Mucosa of stomach (tissue), 1 donor: ENCODE data around the gene FAM53B.

Source experiments
- H3K27me3 ChIP-seq: one replicate; pipeline ENCODE4 v1.7.0; 2013; ENCODE audit warnings: mild to moderate bottlenecking, low read length; ENCODE audit not compliant: control insufficient read depth, insufficient read depth
- H3K36me3 ChIP-seq: one replicate; pipeline ENCODE4 v1.7.0; 2013; ENCODE audit warnings: low read length; ENCODE audit not compliant: control insufficient read depth, insufficient read depth
- H3K4me1 ChIP-seq: one replicate; pipeline ENCODE4 v1.7.0; 2013; ENCODE audit warnings: mild to moderate bottlenecking, low read length; ENCODE audit not compliant: control insufficient read depth, insufficient read depth
- H3K4me3 ChIP-seq: one replicate; pipeline ENCODE4 v1.7.0; 2013; ENCODE audit warnings: low read length
- H3K9ac ChIP-seq: one replicate; pipeline ENCODE4 v1.7.0; 2013; ENCODE audit warnings: mild to moderate bottlenecking, low read length, moderate library complexity
- H3K9me3 ChIP-seq: one replicate; pipeline ENCODE4 v1.7.0; 2013; ENCODE audit warnings: mild to moderate bottlenecking, low read length, moderate library complexity; ENCODE audit not compliant: control insufficient read depth
- donor health status: Pancreatic carcinoma.

FAM53B gene

DNA sequence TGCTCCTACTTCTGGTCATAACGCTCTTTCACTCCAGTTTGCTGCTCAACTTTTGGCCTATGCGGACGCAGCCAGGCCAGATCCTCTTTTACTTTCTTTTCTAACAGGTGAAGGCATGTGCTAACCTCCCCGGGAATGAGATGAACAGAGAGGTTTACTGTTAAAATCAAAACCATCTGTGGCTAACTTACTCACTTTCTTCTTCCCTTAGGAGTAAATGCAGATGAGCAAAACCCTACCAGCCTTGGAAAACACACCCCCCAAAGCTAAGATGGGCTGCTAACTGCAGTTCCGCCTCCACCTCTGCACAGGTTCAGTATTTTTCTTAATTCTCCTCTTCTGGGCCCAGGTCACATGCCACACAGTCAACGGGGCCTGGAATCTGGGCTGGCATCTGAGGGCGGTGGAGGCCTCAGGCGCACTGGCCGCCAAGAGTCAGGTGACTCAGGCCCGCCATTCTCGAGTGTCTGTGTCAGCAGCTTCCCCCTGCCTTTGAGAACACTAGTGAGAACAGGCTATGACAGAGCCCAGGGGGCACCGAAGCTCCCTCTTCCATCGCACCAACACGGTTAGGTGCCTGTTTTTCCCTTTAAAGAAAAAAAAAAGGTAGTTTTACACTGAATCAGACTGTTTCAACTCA, 11.1 kb downstream of the FAM53B start:
- Histone ChIP-seq H3K9me3 (no peaks in the 10 kb centered on the region), H3K4me1 (peaks cover 55% of the 10 kb centered on the region), H3K4me3 (no peak overlapping the region), H3K36me3 (no peaks in the 10 kb centered on the region), H3K27me3 (no peaks in the 10 kb centered on the region), H3K9ac (no peak overlapping the region)

DNA sequence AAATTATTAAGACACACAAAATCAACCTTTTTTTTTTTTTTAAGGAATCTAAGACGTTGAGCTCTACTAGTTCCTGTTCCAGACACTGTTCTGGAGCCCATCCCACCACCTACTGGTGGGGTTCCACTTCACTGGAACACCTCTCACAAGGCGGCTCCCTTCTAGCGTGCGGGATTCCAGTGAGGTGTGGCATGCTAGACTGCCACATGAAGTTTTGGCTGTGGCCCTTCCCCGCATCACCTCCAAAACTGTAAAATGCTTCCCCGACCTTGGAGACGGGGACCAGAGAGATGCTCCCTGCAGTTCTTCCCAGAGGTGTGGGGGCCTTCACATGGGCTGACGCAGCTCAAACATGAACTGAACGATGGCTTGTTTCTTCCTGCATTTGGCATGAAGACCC, 12.6 kb downstream of the FAM53B start:
- H3K9ac ChIP-seq = no peak overlapping the region
- H3K27me3 ChIP-seq = no peaks in the 10 kb centered on the region
- H3K36me3 ChIP-seq = no peaks in the 10 kb centered on the region
- peaks cover 48% of the 10 kb centered on the region for H3K4me1 ChIP-seq
- no peaks in the 10 kb centered on the region for H3K9me3 ChIP-seq
- no peak overlapping the region for H3K4me3 ChIP-seq

DNA sequence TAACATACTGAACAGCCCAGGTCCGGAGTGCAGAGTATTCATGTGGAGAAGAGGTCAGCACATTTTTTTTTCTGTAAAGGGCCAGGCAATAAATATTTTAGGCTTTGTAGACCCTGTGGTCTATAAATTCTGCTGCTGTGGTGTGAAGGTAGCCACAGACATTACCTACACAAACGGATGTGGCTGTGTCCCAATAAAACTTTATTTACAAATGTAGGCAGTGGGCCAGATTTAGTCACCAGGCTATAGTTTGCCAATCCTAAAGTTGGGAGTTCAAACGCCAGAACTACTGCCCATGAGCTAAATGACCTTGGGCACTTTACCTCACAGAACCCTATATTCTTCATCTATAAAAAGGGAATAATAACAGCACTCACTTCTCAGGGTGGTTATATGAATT, 13.4 kb downstream of the FAM53B start:
- no peaks in the 10 kb centered on the region for H3K36me3 ChIP-seq
- no peak overlapping the region for H3K4me3 ChIP-seq
- no peaks in the 10 kb centered on the region for H3K27me3 ChIP-seq
- H3K9ac ChIP-seq = no peak overlapping the region
- H3K4me1 ChIP-seq = peaks cover 41% of the 10 kb centered on the region
- no peaks in the 10 kb centered on the region for H3K9me3 ChIP-seq

DNA sequence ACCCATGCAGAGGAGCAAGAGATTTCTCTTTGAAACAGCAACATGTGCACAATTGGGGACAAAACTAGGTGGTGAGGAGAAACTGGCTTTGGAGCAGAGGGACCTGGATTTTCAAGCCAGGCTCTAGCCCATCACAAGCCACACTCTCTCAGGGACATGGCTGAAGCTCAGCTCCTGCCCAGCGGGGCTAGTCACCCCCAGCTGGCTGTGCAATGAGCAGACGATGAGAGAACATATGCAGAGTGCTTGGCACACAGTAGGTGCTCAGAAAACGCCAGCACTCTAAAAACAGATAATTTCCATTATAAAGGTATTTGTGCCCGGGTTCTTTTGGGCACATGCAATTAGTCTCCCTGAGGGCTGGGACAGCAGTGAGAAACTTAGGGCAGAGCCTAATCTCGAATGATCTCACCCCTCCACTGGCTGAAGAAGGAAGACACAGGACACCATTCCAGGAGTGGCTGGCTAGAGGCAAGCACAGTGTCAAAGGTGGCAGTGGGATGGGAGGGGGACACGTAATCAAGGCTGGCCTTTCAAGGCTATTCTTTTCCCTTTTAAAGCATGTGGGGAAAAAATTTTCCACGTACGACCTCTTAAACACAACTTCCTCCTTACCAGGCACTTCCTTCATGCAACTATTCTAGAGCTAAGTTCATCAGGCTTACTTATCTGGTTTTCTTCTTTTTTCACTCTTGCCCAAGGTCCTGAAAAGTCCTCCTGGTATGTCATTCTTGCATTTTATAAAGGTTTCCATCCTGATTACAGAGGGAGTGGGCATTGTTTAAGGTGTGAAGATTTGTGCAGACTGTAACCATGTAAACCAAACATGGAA, 15.1 kb downstream of the FAM53B start:
- no peak overlapping the region for H3K4me3 ChIP-seq
- H3K27me3 ChIP-seq = no peaks in the 10 kb centered on the region
- H3K9ac ChIP-seq = no peak overlapping the region
- peaks cover 48% of the 10 kb centered on the region for H3K4me1 ChIP-seq
- H3K36me3 ChIP-seq = no peaks in the 10 kb centered on the region
- no peaks in the 10 kb centered on the region for H3K9me3 ChIP-seq

DNA sequence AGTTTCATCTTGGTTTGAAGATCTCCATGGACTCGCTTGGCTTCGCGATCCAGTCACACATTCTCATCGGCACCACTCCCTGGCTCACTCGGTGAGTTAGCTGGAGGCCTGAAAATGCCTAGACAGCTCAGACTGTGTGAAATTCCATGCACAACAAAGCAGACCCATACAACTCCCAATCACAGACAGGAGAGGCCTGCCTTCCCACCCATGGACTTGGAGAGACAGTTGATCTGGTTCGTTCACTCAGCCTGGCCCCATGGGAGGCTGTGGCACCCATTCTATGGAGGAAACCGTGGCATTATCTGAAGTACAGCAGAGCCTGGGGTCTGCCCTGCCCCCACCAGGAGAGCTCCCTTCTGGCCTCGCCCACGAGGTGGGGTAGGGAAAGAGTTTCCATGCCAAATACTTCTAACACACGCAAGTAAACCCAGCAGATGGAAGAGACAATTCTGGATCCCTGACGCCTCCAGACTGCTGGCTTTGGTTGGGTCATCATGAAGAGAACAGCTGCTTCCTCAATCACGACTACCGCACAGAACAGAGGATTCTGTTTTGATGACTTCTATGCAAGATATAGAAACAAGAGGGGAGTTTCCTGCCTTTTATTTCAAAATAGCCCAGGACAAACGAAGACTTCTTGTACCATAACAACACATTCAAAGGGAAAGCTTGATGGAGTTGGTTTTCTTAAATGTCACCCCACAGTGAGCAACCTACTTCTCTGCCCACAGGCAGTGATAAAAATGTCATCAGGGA, 15.9 kb downstream of the FAM53B start:
- Histone ChIP-seq H3K4me3 (no peak overlapping the region), H3K36me3 (no peaks in the 10 kb centered on the region), H3K9me3 (no peaks in the 10 kb centered on the region), H3K27me3 (no peaks in the 10 kb centered on the region), H3K9ac (no peak overlapping the region), H3K4me1 (peaks cover 49% of the 10 kb centered on the region)

DNA sequence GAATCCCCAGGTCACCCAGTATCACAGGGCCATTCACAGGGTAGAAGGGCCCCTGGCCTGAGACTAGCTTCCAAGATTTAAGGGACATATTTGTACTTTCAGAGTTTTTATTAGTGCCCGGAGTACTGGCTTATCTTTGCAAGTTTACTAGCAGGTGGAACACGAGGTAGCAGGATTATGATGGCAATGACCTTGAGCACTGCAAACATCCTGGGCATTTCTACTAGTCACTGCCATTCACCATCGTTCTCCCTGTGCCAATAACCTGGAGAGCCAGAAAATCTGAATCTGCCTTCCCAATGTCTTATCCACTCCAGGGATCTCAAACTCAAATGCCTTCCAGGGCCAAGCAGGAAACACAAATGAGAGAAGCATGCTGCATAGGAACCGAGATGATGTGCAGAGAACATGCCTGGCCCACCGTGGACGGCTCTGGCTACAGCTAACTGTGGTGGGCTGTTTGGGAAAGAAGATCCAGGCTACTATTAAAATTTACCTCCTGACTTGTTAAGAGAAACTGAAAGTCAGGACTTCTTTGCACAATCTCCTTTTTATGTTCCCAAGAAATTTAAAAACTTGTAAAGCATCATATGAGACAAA, 16.7 kb downstream of the FAM53B start:
- no peak overlapping the region for H3K9ac ChIP-seq
- no peaks in the 10 kb centered on the region for H3K27me3 ChIP-seq
- no peak overlapping the region for H3K4me3 ChIP-seq
- H3K9me3 ChIP-seq = no peaks in the 10 kb centered on the region
- H3K36me3 ChIP-seq = no peaks in the 10 kb centered on the region
- peaks cover 51% of the 10 kb centered on the region for H3K4me1 ChIP-seq

DNA sequence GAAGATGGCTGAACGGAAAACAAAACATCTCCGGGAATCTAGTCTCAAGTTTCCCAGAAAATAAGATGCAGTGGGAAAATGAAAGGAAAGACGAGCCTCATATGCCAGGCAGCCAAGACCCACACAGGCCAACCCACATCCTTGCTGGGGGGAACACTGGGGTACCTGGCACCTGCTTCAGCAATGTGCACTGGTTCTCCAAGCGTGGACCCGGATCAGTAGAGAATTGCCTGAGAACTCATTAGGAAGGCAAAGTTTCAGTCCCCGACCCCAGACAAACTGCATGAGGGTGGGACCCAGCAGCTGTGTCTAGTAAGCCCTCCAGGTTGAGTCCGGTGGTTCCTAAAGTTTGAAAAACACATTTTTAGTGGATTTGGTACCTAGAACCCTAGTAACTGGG, 18.4 kb downstream of the FAM53B start:
- Histone ChIP-seq H3K9ac (no peak overlapping the region), H3K4me1 (peaks cover 62% of the 10 kb centered on the region)

DNA sequence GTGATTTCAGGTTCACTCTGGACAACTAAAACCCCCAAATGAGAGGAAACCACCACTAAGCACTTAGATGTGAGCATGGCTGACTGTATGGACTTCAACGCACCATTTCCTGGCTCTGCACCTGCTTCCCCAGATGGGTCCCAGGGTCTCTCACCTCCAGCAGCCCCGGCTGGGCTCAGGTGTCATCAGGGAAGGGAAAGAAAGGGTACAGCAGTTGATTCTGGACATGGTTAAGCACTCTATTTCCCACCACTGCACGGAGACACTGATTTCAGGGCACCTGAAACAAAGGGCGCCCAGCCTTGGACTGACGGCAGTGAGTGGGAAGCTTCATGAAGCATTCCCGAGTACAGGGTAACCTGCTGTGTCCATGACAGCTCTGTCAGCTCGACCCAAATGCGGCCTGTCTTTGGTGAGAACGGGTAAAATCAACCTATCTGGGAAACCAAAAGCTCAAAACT, 19.0 kb downstream of the FAM53B start:
- H3K4me3 ChIP-seq = no peak overlapping the region
- no peak overlapping the region for H3K9ac ChIP-seq
- no peaks in the 10 kb centered on the region for H3K9me3 ChIP-seq
- H3K36me3 ChIP-seq = no peaks in the 10 kb centered on the region
- H3K4me1 ChIP-seq = peaks cover 62% of the 10 kb centered on the region
- H3K27me3 ChIP-seq = no peaks in the 10 kb centered on the region

More for the DNA sequence above, 18.4 kb downstream of the FAM53B start:
- Histone ChIP-seq H3K9me3 (no peaks in the 10 kb centered on the region), H3K27me3 (no peaks in the 10 kb centered on the region), H3K36me3 (no peaks in the 10 kb centered on the region), H3K4me3 (no peak overlapping the region)

DNA sequence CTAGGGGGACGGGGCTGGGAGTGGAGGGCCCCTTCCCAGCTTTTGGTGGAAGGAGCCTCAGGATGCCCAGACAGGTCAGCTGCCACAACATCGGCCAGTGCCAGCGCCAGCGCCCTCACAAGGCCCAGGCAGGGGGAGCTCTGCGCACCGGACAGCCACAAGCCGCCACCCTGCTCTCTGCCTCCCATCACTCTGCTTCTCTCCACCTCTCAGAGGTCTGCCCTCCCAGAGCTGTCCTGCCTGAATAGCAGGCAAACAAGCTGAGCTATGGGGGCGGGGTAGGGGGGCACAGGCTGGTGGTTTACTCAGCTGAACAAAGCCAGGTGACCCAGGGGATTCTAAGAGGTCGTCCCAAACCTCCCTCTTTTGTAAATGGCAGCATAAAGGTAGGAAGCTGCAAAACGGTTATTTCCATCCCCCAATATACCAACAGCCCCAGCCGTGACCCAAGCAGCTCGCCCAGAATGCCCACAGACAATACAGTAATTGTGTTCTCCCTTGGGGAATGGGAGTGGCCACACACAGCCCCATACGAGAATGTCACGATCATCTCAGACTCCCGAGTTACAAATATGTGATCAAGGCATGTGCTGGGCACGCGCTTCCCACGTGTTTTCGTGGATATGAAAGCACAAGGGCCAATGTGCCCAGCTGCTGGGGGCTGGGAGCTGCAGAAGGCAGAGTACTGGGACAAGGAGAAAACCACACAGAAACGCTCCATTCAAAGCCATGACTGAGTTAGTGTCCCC, 19.7 kb downstream of the FAM53B start:
- Histone ChIP-seq H3K36me3 (no peaks in the 10 kb centered on the region), H3K4me1 (peaks cover 64% of the 10 kb centered on the region), H3K9ac (no peak overlapping the region), H3K9me3 (no peaks in the 10 kb centered on the region), H3K27me3 (no peaks in the 10 kb centered on the region), H3K4me3 (no peak overlapping the region)

DNA sequence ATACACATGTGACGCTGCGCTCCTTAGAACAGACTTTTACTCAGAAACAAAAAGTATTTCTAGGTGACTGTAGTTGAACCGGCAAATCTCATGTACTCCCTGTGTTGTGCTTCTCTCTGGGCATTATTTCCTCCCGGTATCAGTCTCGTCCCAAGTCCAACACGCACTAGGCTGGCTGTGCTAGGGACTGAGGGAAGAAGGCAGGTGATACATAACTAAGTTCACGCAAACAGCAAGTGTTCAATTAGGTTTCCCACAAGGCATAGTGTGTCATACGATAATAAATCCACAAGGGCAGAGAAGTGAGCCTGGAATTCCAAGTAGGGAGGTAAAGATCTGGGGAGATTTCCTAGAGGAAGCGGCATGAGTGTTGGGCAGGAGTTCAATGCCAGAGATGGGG, 20.4 kb downstream of the FAM53B start:
- H3K36me3 ChIP-seq = no peaks in the 10 kb centered on the region
- H3K9me3 ChIP-seq = no peaks in the 10 kb centered on the region
- peaks cover 64% of the 10 kb centered on the region for H3K4me1 ChIP-seq
- H3K27me3 ChIP-seq = no peaks in the 10 kb centered on the region
- peak overlapping the region; percentile 22 for H3K9ac ChIP-seq
- H3K4me3 ChIP-seq = no peak overlapping the region
